Prostate gland (tissue), 2 donors: ENCODE data around the gene EOGT. TPM values are rescaled to one million over a fixed set of nuclear protein-coding genes. Genes with fewer than 3 reads are reported as not detected.

Experiments used
- DNase-seq: peaks from one replicate; pipeline ENCODE4 v3.0.0-alpha.2; 2019; ENCODE audit warnings: low spot score
- H3K27ac ChIP-seq, 2 donors: fragments of 200-600 bp; sonication (generic); 2 replicates each; pipeline ENCODE4 v1.5.1; 2017 to 2019
- H3K27me3 ChIP-seq: fragments of 200-600 bp; sonication (generic); replicated peaks from 2 replicates; pipeline ENCODE4 v1.5.1; 2019; ENCODE audit not compliant: insufficient read depth
- H3K36me3 ChIP-seq, 2 donors: fragments of 200-600 bp; sonication (generic); 1 replicate in 1 of 2; 2 replicates in 1 of 2; pipeline versions ENCODE4 v1.5.1 to v1.8.1; 2017 to 2019
- H3K4me1 ChIP-seq: fragments of 200-600 bp; sonication (generic); replicated peaks from 2 replicates; pipeline ENCODE4 v1.5.1; 2019
- H3K4me3 ChIP-seq, 2 donors: fragments of 200-600 bp; sonication (generic); 2 replicates each; pipeline ENCODE4 v1.5.1; 2017 to 2019
- H3K9me3 ChIP-seq: fragments of 200-600 bp; sonication (generic); 2 replicates; pipeline ENCODE4 v1.5.1; 2017
- POLR2A ChIP-seq: fragments of 450-650 bp; IDR thresholded peaks from one replicate; pipeline ENCODE4 v1.6.1; 2016; ENCODE audit warnings: antibody characterized with exemption, mild to moderate bottlenecking
- POLR2AphosphoS5 ChIP-seq: sonication (generic); formaldehyde crosslinking; IDR thresholded peaks from one replicate; pipeline ENCODE4 v1.6.1; 2017; ENCODE audit warnings: antibody characterized with exemption
- WGBS: methylation state at CpG from one replicate; pipeline ENCODE4 v1.1.5; 2018; 5-methylcytosine and 5-hydroxymethylcytosine counted together
- intact Hi-C: fragments of 100-400 bp; cut with DNase I; formaldehyde crosslinking; loops from one replicate; pipeline ENCODE4 v1.14.2; 2022
- total RNA-seq, 2 donors: library from RNA; depleted of rRNA; stranded (reverse); fragments of >200 nt; gene quantifications; one replicate each; pipeline ENCODE4 v1.1.0, GENCODE V29; 2016
- TF ChIP-seq, protein P1 (sequence below), 4 experiments: fragments of 200-600 bp in 2 of 4; fragments of 450-650 bp in 2 of 4; sonication (generic) in 2 of 4; IDR thresholded peaks; 1 replicate in 3 of 4; 2 replicates in 1 of 4; pipeline ENCODE4 v1.5.1; 2016 to 2019; ENCODE audit warnings: antibody characterized with exemption in 4 of 4, mild to moderate bottlenecking in 2 of 4, moderate library complexity in 2 of 4

The EOGT gene
- total RNA-seq, 2 donors from 2014 or later = 40.4 to 42.8 TPM

DNA sequence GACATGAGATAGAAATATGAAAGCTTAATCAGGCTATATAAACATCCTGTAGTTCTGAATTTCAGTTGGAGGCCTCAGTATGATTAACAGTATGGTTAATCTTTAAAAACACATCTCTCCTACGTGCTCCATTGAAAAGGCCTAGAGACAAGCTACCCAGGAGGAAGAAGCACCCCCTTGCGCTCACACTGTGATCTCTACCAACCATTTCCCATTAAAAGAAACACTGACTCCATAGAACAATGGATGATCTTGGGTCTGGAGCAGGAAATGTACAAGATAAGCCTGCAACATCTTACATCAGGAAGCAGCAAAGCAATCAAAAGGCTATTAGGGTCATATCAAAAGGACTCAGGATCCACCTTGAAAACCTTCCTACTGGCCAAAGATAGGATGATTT is 3.4 kb upstream of the EOGT start:
- intact Hi-C loops = no loop called here
- Histone ChIP-seq H3K4me3 (no peak overlapping the region), H3K4me1 (no peaks in the 10 kb centered on the region), H3K27ac (no peak overlapping the region), H3K9me3 (no peaks in the 10 kb centered on the region), H3K27me3 (no peaks in the 10 kb centered on the region), H3K36me3 (no peaks in the 10 kb centered on the region)
- TF ChIP-seq, protein P1, sequence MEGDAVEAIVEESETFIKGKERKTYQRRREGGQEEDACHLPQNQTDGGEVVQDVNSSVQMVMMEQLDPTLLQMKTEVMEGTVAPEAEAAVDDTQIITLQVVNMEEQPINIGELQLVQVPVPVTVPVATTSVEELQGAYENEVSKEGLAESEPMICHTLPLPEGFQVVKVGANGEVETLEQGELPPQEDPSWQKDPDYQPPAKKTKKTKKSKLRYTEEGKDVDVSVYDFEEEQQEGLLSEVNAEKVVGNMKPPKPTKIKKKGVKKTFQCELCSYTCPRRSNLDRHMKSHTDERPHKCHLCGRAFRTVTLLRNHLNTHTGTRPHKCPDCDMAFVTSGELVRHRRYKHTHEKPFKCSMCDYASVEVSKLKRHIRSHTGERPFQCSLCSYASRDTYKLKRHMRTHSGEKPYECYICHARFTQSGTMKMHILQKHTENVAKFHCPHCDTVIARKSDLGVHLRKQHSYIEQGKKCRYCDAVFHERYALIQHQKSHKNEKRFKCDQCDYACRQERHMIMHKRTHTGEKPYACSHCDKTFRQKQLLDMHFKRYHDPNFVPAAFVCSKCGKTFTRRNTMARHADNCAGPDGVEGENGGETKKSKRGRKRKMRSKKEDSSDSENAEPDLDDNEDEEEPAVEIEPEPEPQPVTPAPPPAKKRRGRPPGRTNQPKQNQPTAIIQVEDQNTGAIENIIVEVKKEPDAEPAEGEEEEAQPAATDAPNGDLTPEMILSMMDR (IDR thresholded peaks at IDR 0.05) = no peak
- WGBS = 84% methylated on average over 2 of the region's 2 CpGs
- no peak for DNase-seq

DNA sequence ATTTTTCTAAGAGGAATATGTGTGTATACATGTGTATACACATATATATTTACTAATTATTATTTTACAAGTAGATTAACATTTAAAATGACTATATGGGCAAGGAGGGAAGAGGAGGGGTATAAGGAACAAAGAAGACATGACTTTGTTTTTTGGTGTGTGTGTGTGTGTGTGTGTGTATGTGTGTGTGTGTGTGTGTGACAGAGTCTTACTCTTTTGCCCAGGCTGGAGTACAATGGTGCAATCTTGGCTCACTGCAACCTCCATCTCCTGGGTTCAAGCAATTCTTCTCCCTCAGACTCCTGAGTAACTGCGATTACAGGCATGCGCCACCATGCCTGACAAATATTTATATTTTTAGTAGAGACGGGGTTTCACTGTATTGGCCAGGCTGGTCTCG is 2.6 kb upstream of the EOGT start:
- no peak for DNase-seq
- TF ChIP-seq POLR2A (no peak), POLR2AphosphoS5 (no peak)
- TF ChIP-seq, protein P1 (IDR thresholded peaks at IDR 0.05) = no peak
- no peak overlapping the region for H3K27ac ChIP-seq
- WGBS = 98% methylated on average over 4 of the region's 4 CpGs
- H3K36me3 ChIP-seq = no peaks in the 10 kb centered on the region
- no peaks in the 10 kb centered on the region for H3K27me3 ChIP-seq
- H3K4me1 ChIP-seq = no peaks in the 10 kb centered on the region
- intact Hi-C loops = no loop called here
- H3K4me3 ChIP-seq = no peak overlapping the region
- no peaks in the 10 kb centered on the region for H3K9me3 ChIP-seq

DNA sequence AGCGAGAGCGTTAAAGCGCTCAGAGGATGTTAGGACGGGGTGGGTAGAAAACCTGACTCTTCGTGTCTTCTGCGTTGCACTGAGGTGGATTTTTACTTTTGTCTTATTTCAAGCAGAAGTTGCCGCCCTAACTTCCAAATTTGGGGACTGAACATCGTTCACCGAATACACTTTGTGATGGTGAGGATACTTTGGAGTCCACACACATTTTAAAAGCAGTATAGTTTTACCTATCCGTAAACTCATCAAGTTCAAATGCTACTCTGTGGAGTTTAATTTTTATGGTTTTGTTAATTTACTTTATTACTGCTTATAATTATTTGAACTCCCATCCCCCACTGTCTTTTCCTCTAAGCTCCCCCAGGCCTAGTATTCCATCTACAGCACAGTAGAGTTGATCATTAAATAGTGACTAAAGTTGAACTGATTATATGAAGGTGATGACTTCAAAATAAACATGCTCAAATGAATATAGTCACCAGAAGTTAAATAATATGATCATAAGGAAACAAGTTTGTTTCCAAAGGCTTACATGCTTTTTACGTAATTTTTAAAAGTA is 617 bp upstream of the EOGT start:
- Histone ChIP-seq H3K4me3 (peak overlapping the region; percentile 76 to 94), H3K36me3 (no peaks in the 10 kb centered on the region), H3K27ac (peak overlapping the region; percentile 97 to 100), H3K9me3 (no peaks in the 10 kb centered on the region), H3K27me3 (no peaks in the 10 kb centered on the region), H3K4me1 (peaks cover 8% of the 10 kb centered on the region)
- 12% methylated on average over 11 of the region's 11 CpGs for WGBS
- intact Hi-C loops = loop anchor here (5.0 kb wide), 1 partner anchor 38 kb away; the partner anchor contains the start of gene TMF1
- DNase-seq = no peak
- no peak for TF ChIP-seq POLR2A

DNA sequence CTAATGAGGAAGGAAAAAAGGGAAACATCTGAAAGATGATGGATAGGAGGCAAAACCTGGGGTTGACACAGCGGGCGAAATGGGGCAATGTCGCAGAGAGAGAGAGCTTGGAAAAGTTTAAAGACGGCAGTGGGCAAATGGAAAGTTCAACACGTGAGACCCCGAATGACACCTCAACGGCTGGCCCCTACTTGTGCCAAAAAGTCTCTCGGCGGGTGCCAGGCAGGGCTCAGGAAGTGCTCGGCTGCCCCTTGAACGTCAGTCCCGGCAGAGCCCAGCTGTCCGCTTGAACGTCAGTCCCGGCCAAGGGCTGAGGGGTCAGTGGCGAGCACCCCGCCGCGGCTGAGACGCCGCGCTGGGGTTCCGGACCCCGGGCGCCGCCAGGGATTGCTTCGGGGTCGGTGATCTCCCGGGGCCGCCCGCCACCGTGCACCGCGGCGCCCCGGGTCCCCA is 658 bp downstream of the EOGT start:
- no peaks in the 10 kb centered on the region for H3K36me3 ChIP-seq
- H3K27me3 ChIP-seq = no peaks in the 10 kb centered on the region
- no peaks in the 10 kb centered on the region for H3K9me3 ChIP-seq
- peak overlapping the region; percentile 97 to 100 for H3K27ac ChIP-seq
- DNase-seq = peak; percentile 20
- peaks cover 9% of the 10 kb centered on the region for H3K4me1 ChIP-seq
- WGBS = 5% methylated on average over 17 of the region's 36 CpGs
- TF ChIP-seq, protein P1 (IDR thresholded peaks at IDR 0.05) = no peak
- TF ChIP-seq POLR2AphosphoS5 (no peak), POLR2A (no peak)
- H3K4me3 ChIP-seq = peak overlapping the region; percentile 76 to 94
- intact Hi-C loops = loop anchor here (5.0 kb wide), 1 partner anchor 39 kb away; the partner anchor contains the start of gene TMF1

DNA sequence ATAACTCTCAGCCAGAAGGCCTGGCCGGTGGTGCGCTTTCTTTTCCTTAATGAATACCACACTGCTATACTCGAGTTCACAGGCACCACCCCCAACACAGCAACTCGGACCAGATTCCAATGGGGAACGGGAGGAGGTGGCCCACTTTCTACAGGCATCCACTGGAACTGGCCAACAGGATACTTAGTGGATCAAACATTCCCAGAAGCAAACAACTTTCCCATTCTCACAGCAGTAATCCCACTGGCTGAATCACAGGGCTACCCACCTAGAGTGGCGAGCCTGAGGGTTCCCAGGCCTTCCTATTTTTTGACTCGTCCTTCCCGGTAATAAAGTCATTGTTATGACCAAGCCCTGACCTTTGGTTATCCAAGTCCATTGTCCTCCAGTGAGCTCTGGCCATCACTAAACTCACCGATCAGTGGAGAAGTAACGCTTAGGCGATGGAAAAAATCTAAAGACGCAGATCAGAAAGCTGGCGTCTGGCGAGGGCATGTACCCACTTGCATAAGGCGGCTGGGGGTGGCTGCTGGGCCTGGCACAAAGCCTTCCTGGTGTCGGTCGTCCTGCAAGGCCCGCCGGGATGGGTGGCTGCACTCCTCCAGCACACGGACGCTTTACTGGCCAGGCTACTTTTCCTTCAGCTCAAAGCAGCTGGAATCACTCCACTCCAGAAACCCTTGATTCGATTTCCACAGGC is 1.2 kb downstream of the EOGT start:
- H3K27ac ChIP-seq = peak overlapping the region; percentile 97 to 100
- peak overlapping the region; percentile 76 to 94 for H3K4me3 ChIP-seq
- peak; percentile 81 for DNase-seq
- 20% methylated on average over 22 of the region's 22 CpGs for WGBS
- peaks cover 9% of the 10 kb centered on the region for H3K4me1 ChIP-seq
- intact Hi-C loops = loop anchor here (5.0 kb wide), 1 partner anchor 40 kb away; the partner anchor contains the start of gene TMF1
- no peaks in the 10 kb centered on the region for H3K9me3 ChIP-seq
- no peaks in the 10 kb centered on the region for H3K27me3 ChIP-seq
- TF ChIP-seq, protein P1 (IDR thresholded peaks at IDR 0.05) = no peak
- TF ChIP-seq POLR2AphosphoS5 = peak; percentile 17
- peak; percentile 32 for TF ChIP-seq POLR2A
- no peaks in the 10 kb centered on the region for H3K36me3 ChIP-seq
